Measurements from ENCODE around the gene PRKN. TPM values are rescaled to one million over a fixed set of nuclear protein-coding genes. Genes with fewer than 3 reads are reported as not detected.

The PRKN gene
- total RNA-seq, 1 experiment from 2014 or later = 0.34 TPM

GRCh38 chr6:161641175-161641574 lies 1086.4 kb downstream of the PRKN start:
- CTCF ChIA-PET = no interaction called here
- no TSS peak for BruUV-seq (replicated peaks)

GRCh38 chr6:161639772-161640171 lies 1087.8 kb downstream of the PRKN start:
- Mint-ChIP-seq H3K9me3 (ENCODE audit: unreplicated experiment) (no peaks in the 10 kb centered on the region), H3K27me3 (ENCODE audit: insufficient read depth, unreplicated experiment) (peaks cover 3% of the 10 kb centered on the region), H3K36me3 (ENCODE audit: insufficient read depth, unreplicated experiment) (no peaks in the 10 kb centered on the region), H3K4me3 (ENCODE audit: unreplicated experiment) (no peak overlapping the region), H3K4me1 (ENCODE audit: low read depth, unreplicated experiment) (no peaks in the 10 kb centered on the region), H3K27ac (ENCODE audit: unreplicated experiment) (no peak overlapping the region)
- Histone ChIP-seq H3K27me3 (replicated peaks; ENCODE audit: control insufficient read depth, insufficient read depth, low read length) (no peaks in the 10 kb centered on the region; the same call in 1 of the 2 replicates), H3K4me1 (no peaks in the 10 kb centered on the region), H3K4me3 (ENCODE audit: low read depth, low read length) (no peak overlapping the region), H3K9me3 (peaks cover 5% of the 10 kb centered on the region; the same call in 1 of the 2 replicates), H3K36me3 (ENCODE audit: control insufficient read depth, insufficient read depth, low read length) (no peaks in the 10 kb centered on the region)
- POLR2A ChIA-PET = no interaction called here
- no peak for TF ChIP-seq CTCF (IDR thresholded peaks at IDR 0.05; ENCODE audit: insufficient read depth in 1 of 2, low read depth in 1 of 2, low read length in 1 of 2, severe bottlenecking in 1 of 2, unreplicated experiment in 1 of 2)
- CTCF ChIA-PET = no interaction called here
- no TSS peak for BruUV-seq (replicated peaks)
- intact Hi-C loops (cut with micrococcal nuclease; ENCODE audit: unreplicated experiment) = no loop called here
- no peak for DNase-seq

More at GRCh38 chr6:161641175-161641574, 1086.4 kb downstream of the PRKN start:
- H3K27ac Mint-ChIP-seq (ENCODE audit: unreplicated experiment) = no peak overlapping the region
- no peaks in the 10 kb centered on the region for H3K9me3 Mint-ChIP-seq (ENCODE audit: unreplicated experiment)
- no peak for DNase-seq
- Histone ChIP-seq H3K27me3 (replicated peaks; ENCODE audit: control insufficient read depth, insufficient read depth, low read length) (no peaks in the 10 kb centered on the region; the same call in 1 of the 2 replicates), H3K36me3 (ENCODE audit: control insufficient read depth, insufficient read depth, low read length) (no peaks in the 10 kb centered on the region), H3K9me3 (peaks cover 5% of the 10 kb centered on the region; the same call in 1 of the 2 replicates), H3K4me1 (no peaks in the 10 kb centered on the region), H3K4me3 (ENCODE audit: low read depth, low read length) (no peak overlapping the region)
- H3K4me1 Mint-ChIP-seq (ENCODE audit: low read depth, unreplicated experiment) = no peaks in the 10 kb centered on the region
- no peaks in the 10 kb centered on the region for H3K36me3 Mint-ChIP-seq (ENCODE audit: insufficient read depth, unreplicated experiment)
- H3K27me3 Mint-ChIP-seq (ENCODE audit: insufficient read depth, unreplicated experiment) = peaks cover 6% of the 10 kb centered on the region
- TF ChIP-seq CTCF (IDR thresholded peaks at IDR 0.05; ENCODE audit: insufficient read depth in 1 of 2, low read depth in 1 of 2, low read length in 1 of 2, severe bottlenecking in 1 of 2, unreplicated experiment in 1 of 2) = no peak
- intact Hi-C loops (cut with micrococcal nuclease; ENCODE audit: unreplicated experiment) = no loop called here
- POLR2A ChIA-PET = no interaction called here
- H3K4me3 Mint-ChIP-seq (ENCODE audit: unreplicated experiment) = no peak overlapping the region

- Histone ChIP-seq H3K9me3 (peaks cover 5% of the 10 kb centered on the region; the same call in 1 of the 2 replicates), H3K4me1 (no peaks in the 10 kb centered on the region), H3K36me3 (ENCODE audit: control insufficient read depth, insufficient read depth, low read length) (no peaks in the 10 kb centered on the region), H3K27me3 (replicated peaks; ENCODE audit: control insufficient read depth, insufficient read depth, low read length) (no peaks in the 10 kb centered on the region; the same call in 1 of the 2 replicates), H3K4me3 (ENCODE audit: low read depth, low read length) (no peak overlapping the region)
- DNase-seq = no peak
- no peaks in the 10 kb centered on the region for H3K9me3 Mint-ChIP-seq (ENCODE audit: unreplicated experiment)
- no peaks in the 10 kb centered on the region for H3K36me3 Mint-ChIP-seq (ENCODE audit: insufficient read depth, unreplicated experiment)
- H3K4me3 Mint-ChIP-seq (ENCODE audit: unreplicated experiment) = no peak overlapping the region
- POLR2A ChIA-PET = no interaction called here
- CTCF ChIA-PET = no interaction called here
- no TSS peak for BruUV-seq (replicated peaks)
- no peak for TF ChIP-seq CTCF (IDR thresholded peaks at IDR 0.05; ENCODE audit: insufficient read depth in 1 of 2, low read depth in 1 of 2, low read length in 1 of 2, severe bottlenecking in 1 of 2, unreplicated experiment in 1 of 2)
- peaks cover 6% of the 10 kb centered on the region for H3K27me3 Mint-ChIP-seq (ENCODE audit: insufficient read depth, unreplicated experiment)
- no peak overlapping the region for H3K27ac Mint-ChIP-seq (ENCODE audit: unreplicated experiment)
- intact Hi-C loops (cut with micrococcal nuclease; ENCODE audit: unreplicated experiment) = no loop called here
- H3K4me1 Mint-ChIP-seq (ENCODE audit: low read depth, unreplicated experiment) = no peaks in the 10 kb centered on the region
Measured at GRCh38 chr6:161637658-161638057, 1089.9 kb downstream of the PRKN start.
